Skeletal muscle satellite cell (primary cell): Measurements from ENCODE around the gene TWF1.

Experiments used
- H3K27me3 ChIP-seq: 2 replicates; pipeline ENCODE4 v1.7.0; 2013; ENCODE audit warnings: low read length; ENCODE audit not compliant: control insufficient read depth, insufficient read depth
- H3K36me3 ChIP-seq: 2 replicates; pipeline ENCODE4 v1.7.0; 2013; ENCODE audit warnings: mild to moderate bottlenecking, control low read depth, low read length; ENCODE audit not compliant: insufficient read depth
- H3K4me1 ChIP-seq: 2 replicates; pipeline ENCODE4 v1.7.0; 2013; ENCODE audit warnings: low read length; ENCODE audit not compliant: control insufficient read depth, insufficient read depth
- H3K4me2 ChIP-seq: 2 replicates; pipeline ENCODE4 v1.7.0; 2013; ENCODE audit warnings: mild to moderate bottlenecking, low read length
- H3K4me3 ChIP-seq: 2 replicates; pipeline ENCODE4 v1.7.0; 2013; ENCODE audit warnings: low read length
- H3K9ac ChIP-seq: 2 replicates; pipeline ENCODE4 v1.7.0; 2013; ENCODE audit warnings: mild to moderate bottlenecking, low read depth, low read length, moderate library complexity
- H3K9me3 ChIP-seq: replicated peaks from 2 replicates; pipeline ENCODE4 v1.7.0; 2013; ENCODE audit warnings: mild to moderate bottlenecking, control low read depth, low read length

The TWF1 gene

DNA sequence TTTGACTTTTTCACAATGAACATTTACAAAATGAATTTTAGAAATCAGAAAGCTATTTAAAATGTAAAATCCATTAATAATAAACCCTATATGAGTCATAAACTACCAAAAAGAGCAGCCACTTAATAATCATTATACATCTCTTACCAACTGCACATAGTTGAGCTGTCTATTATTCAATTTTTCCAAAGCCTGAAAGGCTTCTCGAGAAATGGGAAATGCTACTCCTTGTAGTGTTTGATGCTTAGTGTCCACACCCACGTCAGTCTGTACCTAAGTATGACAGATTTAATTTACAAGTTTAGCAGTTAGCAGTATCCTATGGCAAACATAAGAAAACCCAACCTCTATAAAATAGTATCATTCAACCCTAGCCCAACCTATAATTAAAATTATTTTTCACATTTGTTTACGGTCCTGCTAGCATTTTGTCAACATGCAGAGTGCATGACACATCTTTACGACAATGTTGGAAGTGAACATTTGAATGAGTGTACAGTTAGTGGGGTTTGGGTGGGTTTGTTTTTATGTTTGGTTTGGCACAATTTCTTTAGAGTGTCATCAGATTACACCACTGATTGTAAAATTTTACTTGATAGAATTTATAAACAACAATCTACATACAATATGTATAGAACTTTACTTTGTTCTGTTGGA, 8.4 kb downstream of the TWF1 start:
- Histone ChIP-seq H3K9ac (no peak overlapping the region), H3K36me3 (peaks cover 70% of the 10 kb centered on the region), H3K4me1 (no peaks in the 10 kb centered on the region), H3K4me2 (no peak overlapping the region), H3K27me3 (no peaks in the 10 kb centered on the region), H3K4me3 (no peak overlapping the region), H3K9me3 (no peaks in the 10 kb centered on the region)

DNA sequence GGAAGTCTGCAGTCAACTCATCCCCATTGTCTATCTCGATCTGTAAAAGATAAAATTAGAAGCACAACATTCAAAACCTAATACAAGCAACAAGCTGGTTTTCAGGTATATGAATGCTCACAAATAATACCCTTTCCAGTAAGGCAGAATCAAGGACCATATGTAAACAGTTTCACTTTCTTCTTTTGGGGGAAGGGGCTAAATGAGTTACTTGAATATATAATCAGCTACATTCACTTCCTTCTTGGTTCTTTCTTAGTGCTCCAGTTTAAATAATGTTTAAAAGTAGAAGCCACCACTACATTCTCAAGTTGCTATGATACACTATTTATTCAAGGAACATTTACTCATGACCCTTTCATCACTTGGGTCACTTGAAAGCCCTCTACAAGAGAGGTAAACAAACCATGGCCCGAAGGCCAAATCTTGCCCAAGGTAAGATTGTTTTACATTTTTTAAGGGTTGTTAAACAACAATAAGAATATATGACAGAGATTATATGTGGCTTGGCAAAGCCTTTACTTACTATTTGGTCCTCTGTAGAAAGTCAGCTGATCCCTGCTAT, 10.3 kb downstream of the TWF1 start:
- no peak overlapping the region for H3K9ac ChIP-seq
- no peaks in the 10 kb centered on the region for H3K4me1 ChIP-seq
- no peaks in the 10 kb centered on the region for H3K27me3 ChIP-seq
- peaks cover 56% of the 10 kb centered on the region for H3K36me3 ChIP-seq
- H3K4me3 ChIP-seq, result no peak overlapping the region
- H3K9me3 ChIP-seq, result no peaks in the 10 kb centered on the region
- H3K4me2 ChIP-seq, result no peak overlapping the region

DNA sequence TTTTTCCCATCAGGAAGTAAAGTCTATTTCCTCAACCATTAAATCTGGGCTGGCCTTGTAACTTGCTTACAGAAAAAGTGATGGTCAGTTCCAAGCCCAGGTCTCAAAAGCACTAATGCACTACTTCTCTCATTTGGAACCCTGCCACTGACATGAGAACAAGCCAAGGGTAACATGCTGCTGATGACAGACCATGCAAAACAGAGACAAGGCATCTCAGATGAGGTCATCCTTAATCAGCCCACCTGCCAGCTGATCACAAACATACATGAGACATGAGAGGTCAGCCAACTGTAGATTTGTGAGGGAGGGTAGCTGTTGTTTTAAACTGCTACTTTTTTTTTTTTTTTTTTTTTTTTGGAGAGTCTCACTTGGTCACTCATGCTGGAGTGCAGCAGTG, 16.2 kb downstream of the TWF1 start:
- H3K4me1 ChIP-seq, result peaks cover 12% of the 10 kb centered on the region
- no peaks in the 10 kb centered on the region for H3K27me3 ChIP-seq
- no peak overlapping the region for H3K4me2 ChIP-seq
- no peak overlapping the region for H3K4me3 ChIP-seq
- H3K9me3 ChIP-seq, result no peaks in the 10 kb centered on the region
- no peak overlapping the region for H3K9ac ChIP-seq
- peaks cover 9% of the 10 kb centered on the region for H3K36me3 ChIP-seq

DNA sequence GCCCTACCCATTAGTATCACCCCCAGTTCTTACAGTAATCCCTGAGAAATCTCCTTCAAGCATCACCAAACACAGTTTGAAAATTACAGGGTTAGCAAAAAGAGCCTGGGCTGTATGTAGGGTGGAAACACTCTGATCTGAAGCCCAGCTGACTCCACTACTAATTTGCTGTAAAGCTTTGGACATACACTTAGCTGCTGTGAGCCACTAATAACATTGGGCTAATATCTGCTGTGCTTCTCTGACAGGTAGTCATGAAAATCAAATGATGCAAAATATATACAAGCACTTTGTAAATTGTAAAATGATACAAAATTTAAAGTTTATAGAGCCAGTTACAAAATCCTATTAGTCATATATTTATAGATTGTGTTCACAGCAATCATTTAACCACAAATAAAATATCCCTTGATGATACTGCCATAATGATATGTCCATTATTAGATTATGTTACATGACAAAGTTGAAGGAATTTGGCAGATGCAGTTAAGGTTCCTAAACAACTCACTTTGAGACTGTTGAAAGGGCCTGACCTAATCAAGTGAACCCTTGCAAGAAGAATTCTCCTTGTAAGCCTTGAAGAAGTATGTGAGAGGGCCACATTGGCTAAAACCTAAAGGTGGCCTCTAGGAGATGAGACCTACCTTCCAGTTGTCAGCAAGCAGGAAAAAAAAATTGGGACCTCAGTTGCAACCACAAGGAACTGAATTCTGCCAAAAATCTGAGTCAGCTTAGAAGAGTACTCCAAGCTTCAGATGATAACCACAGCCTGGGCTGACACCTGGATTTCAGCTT, 19.0 kb downstream of the TWF1 start:
- no peak overlapping the region for H3K4me3 ChIP-seq
- peaks cover 12% of the 10 kb centered on the region for H3K4me1 ChIP-seq
- H3K9ac ChIP-seq, result no peak overlapping the region
- H3K36me3 ChIP-seq, result peaks cover 12% of the 10 kb centered on the region
- H3K27me3 ChIP-seq, result no peaks in the 10 kb centered on the region
- H3K4me2 ChIP-seq, result peak overlapping the region; percentile 13
- no peaks in the 10 kb centered on the region for H3K9me3 ChIP-seq

DNA sequence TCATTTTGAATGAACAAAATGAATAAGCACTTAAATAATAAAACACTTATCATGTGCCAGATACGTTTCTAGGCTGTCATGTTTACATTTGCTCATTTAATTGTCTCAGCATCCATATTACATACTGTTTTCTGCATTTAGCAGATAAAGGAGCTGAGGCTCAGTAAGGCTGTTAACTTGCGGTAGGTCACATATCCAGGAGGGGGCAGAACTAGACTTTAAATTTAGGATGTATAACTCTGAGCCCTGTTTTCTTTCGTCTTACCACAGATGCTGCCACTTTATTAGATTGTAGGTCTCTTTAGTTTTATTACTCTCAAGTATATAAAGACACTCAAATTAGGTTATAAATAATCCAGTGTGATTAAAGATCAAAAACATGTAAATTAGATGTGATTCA, 29.6 kb downstream of the TWF1 start:
- Histone ChIP-seq H3K4me3 (no peak overlapping the region), H3K9ac (no peak overlapping the region), H3K4me1 (no peaks in the 10 kb centered on the region), H3K4me2 (no peak overlapping the region), H3K36me3 (peaks cover 16% of the 10 kb centered on the region), H3K27me3 (no peaks in the 10 kb centered on the region), H3K9me3 (no peaks in the 10 kb centered on the region)

DNA sequence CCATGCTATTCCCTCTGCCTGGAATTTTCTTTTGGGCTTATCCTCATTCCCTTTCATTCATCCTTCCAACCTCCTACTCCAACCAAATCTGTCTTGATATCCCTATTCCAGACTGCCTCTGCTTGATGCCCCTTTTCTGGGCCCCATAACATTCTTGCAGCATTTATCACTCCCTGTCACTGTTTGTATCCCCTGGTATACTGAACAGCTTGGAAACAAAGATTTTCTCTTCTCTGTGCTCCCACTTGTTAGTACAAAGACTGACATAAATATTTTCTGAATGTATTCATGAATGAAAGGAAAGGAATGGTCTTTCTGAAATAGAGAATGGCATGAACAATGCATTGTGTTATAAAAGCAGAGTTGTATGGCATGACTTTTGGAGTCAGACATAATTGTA, 39.8 kb downstream of the TWF1 start:
- H3K9me3 ChIP-seq, result no peaks in the 10 kb centered on the region
- H3K4me1 ChIP-seq, result peaks cover 4% of the 10 kb centered on the region
- no peak overlapping the region for H3K9ac ChIP-seq
- H3K36me3 ChIP-seq, result peaks cover 11% of the 10 kb centered on the region
- no peaks in the 10 kb centered on the region for H3K27me3 ChIP-seq
- H3K4me2 ChIP-seq, result no peak overlapping the region
- no peak overlapping the region for H3K4me3 ChIP-seq

DNA sequence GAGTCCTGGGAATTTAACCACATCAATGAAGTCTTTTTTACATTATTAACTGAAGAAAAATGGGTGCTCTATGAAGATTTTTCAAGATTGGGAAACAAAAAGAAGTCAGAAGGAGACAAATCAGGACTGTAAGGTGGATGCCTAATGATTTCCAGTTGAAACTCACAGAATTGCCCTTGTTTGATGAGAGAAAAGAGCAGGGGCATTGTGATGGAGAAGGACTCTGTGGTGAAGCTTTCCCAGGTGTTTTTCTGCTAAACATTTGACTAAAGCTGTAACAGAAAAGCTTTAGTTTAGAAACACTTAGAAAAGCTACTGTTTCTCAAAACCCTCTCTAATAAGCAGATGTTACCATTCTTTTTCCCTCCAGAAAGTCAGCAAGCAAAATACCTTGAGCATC, 41.6 kb downstream of the TWF1 start:
- no peak overlapping the region for H3K9ac ChIP-seq
- peaks cover 13% of the 10 kb centered on the region for H3K4me1 ChIP-seq
- peaks cover 3% of the 10 kb centered on the region for H3K36me3 ChIP-seq
- H3K4me2 ChIP-seq, result no peak overlapping the region
- no peak overlapping the region for H3K4me3 ChIP-seq
- no peaks in the 10 kb centered on the region for H3K27me3 ChIP-seq
- H3K9me3 ChIP-seq, result no peaks in the 10 kb centered on the region

DNA sequence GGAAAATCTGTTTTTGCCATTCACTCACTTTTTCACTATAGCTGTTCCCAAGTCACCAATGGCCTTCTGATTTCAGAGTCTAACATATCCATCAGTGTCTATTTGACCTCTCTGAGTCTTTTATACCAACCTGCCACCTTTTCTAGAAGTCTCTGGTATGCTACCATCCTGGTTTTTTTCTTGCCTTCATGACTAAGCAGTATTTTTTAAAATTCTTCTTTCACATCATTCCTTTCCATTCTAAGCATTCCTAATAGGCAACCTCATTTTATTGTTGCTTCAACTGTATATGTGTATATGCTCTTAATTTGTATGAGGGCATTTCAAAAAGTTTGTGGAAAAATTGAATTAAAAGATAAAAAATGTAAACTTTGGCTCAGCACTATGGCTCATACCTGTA, 42.3 kb downstream of the TWF1 start:
- peaks cover 3% of the 10 kb centered on the region for H3K36me3 ChIP-seq
- no peaks in the 10 kb centered on the region for H3K9me3 ChIP-seq
- no peaks in the 10 kb centered on the region for H3K27me3 ChIP-seq
- no peak overlapping the region for H3K4me2 ChIP-seq
- H3K9ac ChIP-seq, result no peak overlapping the region
- H3K4me3 ChIP-seq, result no peak overlapping the region
- H3K4me1 ChIP-seq, result peaks cover 13% of the 10 kb centered on the region

DNA sequence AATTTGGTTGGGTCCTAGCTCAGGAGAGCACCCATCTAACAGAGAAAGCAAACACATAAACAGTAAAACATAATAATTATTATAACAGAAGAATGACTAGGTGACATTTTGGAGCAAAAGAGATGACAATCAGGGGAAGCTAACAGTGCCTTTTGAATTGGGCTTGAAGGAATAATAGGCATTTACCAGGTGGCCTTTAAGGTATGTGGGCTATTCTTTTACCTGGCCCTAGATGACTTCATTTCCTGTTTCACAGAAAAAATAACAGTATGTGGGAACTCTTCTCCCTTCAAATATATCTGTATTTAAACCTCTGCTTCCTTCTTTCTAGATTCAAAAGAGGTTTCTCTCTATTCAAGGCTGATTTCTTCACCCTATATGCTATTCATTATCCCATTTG, 43.5 kb downstream of the TWF1 start:
- H3K4me3 ChIP-seq, result no peak overlapping the region
- H3K9me3 ChIP-seq, result no peaks in the 10 kb centered on the region
- H3K4me1 ChIP-seq, result peaks cover 19% of the 10 kb centered on the region
- H3K36me3 ChIP-seq, result no peaks in the 10 kb centered on the region
- no peaks in the 10 kb centered on the region for H3K27me3 ChIP-seq
- no peak overlapping the region for H3K4me2 ChIP-seq
- no peak overlapping the region for H3K9ac ChIP-seq

DNA sequence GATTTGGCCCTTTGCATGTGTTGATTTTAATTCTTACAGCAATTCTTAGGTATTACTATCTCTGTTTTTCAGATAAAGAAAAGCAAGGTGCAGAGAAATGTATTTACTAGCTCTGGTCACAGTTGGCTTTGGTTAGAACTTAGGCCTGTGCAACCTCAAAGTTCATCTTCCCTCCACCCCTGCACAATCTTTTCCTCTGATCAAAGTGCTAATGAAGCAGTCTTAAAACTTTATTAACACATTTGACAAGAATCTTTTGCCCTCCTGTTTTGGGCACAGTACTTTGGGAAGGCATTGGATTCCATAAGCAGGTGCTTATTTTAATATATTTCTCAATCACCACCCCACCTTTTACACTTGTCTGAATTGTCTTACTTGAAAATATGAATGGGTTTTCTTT, 44.6 kb downstream of the TWF1 start:
- no peak overlapping the region for H3K4me3 ChIP-seq
- H3K9me3 ChIP-seq, result no peaks in the 10 kb centered on the region
- H3K9ac ChIP-seq, result no peak overlapping the region
- peaks cover 21% of the 10 kb centered on the region for H3K4me1 ChIP-seq
- H3K27me3 ChIP-seq, result no peaks in the 10 kb centered on the region
- H3K36me3 ChIP-seq, result no peaks in the 10 kb centered on the region
- H3K4me2 ChIP-seq, result no peak overlapping the region

DNA sequence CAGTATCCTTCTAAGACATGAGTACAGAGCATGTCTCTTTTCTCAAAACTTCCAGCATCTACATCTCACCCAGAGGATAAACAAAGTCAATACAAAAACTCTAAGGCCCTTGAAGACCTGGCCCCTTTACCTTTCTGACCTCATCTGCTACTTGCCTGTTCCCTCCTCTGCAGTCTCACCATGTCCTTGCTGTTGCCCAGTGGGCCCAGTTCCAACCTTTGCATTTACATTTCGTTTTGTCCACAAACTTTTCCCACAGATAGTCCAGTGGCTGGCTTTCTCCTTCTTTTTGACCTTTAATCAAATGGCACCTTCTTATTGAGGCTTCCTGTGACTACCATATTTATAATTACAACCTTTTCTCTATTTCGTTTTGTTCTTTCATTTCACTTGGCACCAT, 45.7 kb downstream of the TWF1 start:
- Histone ChIP-seq H3K9ac (no peak overlapping the region), H3K36me3 (no peaks in the 10 kb centered on the region), H3K4me2 (peak overlapping the region; percentile 93), H3K4me1 (peaks cover 17% of the 10 kb centered on the region), H3K27me3 (no peaks in the 10 kb centered on the region), H3K9me3 (no peaks in the 10 kb centered on the region), H3K4me3 (peak overlapping the region; percentile 7)
